Stromal cell of bone marrow (primary cell): Measurements from ENCODE around the gene NCEH1.
"Not testable (repeated sequence)": the region's sequence is repeated elsewhere in the genome, so short reads cannot be mapped to it uniquely, and the experiment has no call there.

Experiments
- DNase-seq: peaks from one replicate; pipeline ENCODE4 v3.0.0-alpha.2; 2012; ENCODE audit warnings: low read depth

The NCEH1 gene

DNA sequence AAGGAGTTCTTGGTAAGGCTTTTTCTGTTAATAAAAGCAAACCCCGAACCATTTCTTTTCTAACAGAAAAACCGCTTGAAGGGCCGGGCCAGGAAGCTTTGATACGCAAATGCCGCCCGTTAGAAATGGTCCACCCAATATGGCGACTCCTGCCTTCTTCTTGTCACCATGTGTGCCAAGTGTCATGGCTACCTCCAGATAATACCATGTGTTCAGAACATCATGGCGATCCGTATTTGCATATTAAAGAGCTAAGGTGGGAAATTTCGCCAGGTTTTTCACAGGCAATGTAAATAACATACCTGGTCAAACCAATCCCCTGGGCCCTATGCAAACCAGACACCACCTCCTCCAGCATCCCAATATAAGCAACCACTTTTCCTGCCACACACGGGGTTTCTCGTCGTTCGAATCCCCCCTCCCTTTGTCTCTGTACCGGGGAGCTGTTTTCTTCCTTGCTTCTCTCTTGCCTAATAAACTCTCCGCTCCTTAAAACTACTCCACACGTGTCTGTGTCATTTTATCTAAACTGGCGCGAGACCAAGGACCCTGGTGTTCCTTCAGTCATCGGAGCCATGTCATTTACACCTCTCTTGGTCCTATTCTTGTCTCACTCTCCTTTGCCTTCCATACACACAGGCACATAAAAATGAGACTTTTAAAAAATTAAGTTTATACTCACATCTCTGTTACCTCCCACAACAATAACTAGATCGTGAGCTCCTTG is 34.5 kb downstream of the NCEH1 start:
- no peak for DNase-seq

DNA sequence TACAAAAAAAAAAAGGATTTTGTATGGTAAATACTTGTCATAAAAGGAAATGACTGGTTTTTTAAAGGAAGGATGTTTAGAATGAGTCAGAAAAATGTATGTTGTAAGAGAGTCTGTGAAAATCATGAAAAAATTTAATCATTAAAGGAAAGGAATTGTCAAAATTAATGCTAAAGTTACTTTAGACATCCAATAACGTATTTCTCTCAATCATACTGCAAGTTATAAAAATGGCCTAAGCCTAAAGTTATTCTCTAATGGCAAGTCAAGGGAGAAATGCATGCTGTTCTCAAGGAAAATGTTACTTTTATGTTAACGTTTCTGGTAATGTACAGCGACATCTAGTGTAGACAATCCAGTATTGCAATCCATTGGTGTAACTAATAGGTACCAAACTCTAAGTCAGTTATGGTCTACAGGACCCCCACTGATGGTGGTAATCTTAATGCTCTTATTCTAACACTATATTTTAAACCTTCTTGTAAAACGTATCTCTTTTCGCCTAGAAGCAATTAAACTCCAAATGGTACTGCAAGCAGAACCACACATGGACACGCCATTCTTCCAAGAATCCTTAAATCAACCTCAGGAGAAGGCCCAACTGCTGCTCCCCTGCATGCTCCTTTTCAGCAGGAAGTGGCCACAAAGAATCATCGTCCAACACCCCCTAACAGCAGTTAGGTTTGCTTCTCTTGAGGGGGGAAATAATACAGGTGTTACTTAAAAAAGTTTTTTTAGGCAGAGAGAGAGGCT is 35.2 kb downstream of the NCEH1 start:
- DNase-seq = no peak

DNA sequence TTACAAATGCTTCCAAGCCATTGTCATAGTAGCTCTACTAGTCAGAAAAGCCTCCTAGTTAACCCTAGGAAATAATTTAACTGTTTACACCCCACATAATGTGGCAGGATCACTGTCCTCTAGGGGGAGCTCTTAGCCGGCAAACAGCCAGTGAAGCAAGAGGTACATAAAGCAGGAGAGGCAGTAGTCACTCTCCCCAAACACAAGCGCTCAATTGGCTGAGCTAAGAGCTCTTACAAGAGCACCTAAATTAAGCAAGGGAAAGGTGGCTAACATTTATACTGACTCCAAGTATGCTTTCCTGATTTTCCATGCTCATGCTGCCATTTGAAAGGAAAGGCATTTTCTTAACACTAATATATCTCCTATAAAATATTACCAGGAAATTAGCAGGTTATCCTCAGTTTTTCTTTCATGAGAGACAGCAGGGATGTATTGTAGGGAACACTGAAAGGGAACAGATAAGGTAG is 37.6 kb downstream of the NCEH1 start:
- DNase-seq = peak; percentile 49

DNA sequence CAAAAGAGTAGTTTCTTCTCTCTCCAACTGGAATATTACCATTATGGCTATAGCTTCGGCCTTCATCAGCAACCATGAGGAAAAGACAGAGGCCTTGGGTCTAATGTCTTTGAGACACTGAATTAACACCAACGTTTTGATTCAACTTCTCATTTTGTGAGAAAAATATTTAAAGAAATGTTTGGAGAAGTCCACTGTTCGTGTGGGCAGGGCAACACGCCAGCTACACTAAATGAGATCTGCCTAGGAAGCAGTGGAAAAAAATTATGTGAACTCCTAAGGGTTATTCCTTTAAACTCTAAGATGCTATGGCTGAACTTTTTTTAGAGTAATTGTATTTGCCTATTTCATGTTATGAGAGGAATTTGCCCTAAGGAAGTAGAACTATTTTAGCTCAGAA is 41.8 kb downstream of the NCEH1 start:
- no peak for DNase-seq

DNA sequence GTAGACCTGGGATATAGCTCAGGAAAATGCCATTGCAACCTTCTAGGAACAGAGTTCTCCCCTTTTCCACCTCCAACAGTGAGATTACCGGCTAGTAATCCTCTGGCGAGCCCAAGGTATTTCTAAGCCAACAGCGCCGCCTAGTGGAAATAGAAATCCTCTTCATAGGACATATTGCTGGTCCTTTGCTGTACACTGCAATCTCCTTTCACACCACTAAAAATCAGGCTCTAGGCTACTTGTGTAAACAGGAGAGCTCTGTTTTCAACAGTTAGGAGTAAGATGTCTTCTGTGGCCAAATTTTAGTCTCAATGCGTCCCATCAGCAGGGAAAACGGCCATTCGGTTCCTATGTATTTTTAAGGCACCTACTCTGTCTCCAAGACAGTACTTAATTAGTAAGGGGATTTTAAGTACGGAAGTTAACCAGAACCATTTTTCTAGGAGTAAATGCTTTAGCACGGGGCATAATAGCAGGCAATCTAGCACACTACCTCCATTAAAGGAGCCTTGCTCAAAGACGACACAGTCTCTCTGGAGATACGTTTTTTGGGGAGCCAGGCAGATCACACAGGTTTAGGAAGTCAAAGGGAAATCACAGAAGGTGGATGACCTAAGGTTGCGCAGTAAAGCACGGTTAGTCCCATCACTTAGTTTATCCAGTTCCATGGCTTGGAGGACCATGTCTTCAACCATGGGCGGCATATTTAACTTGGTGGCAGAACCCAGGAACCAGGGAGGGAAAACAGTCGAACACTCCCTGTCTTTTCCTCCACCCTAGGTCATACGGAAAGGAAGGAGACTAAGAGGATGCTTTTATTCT is 43.8 kb downstream of the NCEH1 start:
- peak; percentile 68 for DNase-seq

DNA sequence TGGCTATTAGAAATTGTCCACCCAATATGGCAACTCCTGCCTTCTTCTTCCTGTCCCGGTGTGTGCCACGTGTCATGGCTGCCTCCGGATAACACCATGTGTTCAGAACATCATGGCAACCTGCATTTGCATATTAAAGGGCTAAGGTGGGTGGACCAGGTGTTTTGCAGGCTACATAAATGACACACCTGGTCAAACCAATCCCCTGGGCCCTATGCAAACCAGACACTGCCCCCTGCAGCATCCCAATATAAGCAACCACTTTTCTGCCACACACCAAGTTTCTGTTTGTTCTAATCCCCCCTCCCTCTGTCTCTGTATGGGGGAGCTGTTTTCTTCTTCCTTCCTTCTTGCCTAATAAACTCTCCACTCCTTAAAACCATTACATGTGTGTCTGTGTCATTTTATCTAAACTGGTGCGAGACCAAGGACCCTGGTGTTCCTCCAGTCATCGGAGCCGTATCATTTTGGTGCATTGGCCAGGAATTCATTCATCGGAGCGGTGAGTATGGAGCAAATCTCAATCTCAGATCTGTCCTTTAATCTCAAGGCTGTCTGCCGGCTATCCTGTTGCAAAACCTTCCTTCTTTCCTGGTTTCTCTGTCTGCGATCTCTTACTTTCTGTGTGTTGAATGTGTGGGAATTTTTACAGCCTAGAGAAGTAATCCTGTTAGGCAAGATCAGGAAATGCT is 44.5 kb downstream of the NCEH1 start:
- DNase-seq = no peak

DNA sequence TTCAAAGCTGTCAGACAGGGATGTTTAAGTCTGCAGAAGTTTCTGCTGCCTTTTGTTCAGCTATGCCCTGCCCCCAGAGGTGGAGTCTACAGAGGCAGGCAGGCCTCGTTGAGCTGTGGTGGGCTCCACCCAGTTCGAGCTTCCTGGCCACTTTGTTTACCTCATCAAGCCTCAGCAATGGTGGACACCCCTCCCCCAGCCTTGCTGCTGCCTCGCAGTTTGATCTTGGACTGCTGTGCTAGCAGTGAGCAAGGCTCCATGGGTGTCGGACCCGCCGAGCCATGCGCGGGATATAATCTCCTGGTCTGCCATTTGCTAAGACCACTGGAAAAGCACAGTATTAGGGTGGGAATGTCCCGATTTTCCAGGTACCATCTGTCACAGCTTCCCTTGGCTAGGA is 45.4 kb downstream of the NCEH1 start:
- not testable (repeated sequence) for DNase-seq

DNA sequence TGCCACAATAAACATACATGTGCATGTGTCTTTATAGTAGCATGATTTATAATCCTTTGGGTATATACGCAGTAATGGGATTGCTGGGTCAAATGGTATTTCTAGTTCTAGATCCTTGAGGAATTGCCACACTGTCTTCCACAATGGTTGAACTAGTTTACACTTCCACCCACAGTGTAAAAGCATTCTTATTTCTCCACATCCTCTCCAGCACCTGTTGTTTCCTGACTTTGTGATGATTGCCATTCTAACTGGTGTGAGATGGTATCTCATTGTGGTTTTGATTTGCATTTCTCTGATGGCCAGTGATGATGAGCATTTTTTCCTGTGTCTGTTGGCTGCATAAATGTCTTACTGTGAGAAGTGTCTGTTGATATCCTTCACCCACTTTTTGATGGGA is 50.4 kb downstream of the NCEH1 start:
- DNase-seq = not testable (repeated sequence)

DNA sequence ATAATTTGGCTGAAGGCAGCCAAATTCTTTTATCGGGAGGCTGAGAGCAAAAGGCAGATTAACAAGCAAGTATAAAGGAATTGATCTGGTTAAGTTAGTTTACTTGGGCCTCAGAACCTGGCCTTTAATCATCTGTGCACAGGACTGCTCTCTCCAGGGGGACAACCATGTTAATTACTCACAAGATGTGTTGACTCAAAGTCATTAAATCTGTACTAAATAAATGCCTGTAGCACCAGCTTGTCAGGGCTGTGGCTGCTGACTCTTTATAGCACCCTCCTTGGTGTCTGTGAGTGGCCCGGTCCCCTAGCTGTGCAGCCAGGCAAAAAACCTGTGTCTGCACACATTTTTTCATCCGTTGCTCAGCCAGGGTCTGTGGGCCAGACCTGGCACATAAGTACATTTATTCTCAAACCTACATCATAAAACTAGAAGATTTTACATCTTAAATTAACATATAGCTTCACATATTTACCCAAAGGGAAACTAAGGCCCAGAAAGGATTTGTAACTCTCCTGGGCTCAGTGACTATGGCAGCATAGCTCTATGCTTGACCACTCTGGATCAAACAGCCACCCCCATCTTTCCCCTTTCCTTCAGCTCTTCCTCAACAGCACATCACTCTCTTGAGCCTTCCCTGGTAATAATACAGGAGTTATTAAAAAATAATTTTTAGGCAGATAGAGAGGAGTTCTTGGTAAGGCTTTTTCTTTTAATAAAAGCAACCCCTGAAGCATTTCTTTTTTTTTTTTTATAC is 51.4 kb downstream of the NCEH1 start:
- no peak for DNase-seq

DNA sequence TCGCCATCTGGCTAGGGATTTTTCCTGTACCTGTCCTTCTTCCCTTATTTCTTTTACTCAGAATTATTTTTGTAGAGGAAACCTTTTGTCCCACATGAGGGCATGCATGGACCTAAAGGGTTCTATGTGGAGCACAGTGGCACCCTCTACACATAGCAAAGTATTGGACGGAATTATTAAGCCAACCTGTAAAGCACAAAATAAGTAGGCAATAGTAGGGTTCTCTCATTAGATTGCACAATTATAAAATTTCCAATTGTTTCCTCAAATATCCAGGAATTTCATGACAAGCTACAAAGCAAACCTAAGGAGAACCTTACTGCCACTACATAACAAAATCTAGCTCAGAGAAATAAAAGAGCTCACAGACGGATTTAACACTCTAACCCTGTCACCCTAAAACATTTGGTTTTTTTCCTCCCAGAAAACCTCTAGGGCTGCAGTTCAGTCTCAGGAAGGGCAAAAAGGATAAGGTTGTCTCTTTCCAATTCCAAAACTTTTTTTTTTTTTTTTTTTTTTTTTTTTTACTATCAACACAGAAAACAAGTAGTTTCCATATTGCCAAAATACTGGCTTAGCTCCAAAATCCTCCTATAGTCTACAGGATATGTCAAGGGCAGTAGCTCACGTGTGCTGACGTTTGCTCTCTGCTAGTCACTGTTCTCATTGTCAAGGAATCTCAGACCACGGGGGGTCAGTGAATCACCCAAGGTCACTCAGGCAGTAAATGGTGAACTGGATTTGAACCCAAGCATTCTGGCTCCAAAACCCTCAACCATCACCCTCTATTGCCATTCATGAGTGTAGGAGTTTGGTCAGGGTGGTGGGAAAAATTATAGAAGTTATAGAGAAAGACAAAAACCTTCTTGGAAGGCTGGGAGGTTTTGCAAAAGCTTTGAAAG is 52.3 kb downstream of the NCEH1 start:
- DNase-seq = peak; percentile 90

DNA sequence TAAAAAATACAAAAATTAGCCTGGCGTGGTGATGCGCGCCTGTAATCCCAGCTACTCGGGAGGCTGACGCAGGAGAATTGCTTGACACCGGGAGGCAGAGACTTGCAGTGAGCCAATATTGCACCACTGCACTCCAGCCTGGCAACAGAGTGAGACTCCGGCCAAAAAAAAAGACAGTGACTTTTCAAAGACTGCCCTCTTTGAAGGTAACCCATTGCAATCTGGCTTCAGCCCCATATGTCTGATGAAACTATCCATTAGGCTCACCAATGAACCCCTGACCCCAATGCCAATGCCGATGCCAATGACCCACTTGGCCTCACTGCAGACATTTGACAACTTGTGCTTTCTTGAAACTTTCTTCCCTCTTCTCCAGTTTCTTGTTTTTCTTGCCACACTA is 54.3 kb downstream of the NCEH1 start:
- no peak for DNase-seq

DNA sequence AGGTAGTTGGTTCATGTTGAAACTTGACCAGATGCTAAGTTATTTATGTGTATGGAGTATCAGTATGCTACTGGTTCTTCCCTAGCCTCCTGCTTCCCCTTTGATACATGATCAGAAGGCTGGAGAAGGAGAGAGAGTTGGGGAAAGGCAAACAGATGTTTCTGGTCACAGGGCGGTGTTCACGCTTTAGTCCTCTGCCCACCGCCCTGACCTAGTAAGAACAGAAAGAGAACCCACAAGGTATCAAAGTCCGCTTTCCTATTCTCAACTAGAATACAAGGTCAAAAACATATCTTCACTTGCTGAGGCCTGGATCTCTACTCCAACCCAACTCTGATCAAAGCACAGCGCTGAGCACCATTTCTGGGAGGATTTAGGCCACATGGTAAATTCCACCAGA is 55.5 kb downstream of the NCEH1 start:
- DNase-seq = no peak

DNA sequence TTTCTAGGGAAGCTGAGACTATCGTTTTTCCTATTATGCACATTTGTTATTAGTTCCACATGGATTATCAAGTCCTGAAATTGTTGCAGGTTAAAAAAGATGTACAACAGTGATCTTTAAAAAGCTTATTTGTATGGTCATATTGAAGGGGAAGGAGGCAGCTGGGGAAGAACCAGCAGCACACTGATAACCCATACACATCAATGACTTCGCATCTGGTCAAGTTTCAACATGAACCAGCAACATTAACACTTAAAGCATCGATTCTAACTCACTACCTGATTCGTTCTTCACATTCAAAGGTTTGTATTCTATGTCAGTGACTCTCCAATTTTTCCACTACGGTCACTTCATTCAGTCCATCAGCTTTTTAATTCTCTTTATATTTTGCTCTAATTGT is 56.4 kb downstream of the NCEH1 start:
- DNase-seq = no peak

DNA sequence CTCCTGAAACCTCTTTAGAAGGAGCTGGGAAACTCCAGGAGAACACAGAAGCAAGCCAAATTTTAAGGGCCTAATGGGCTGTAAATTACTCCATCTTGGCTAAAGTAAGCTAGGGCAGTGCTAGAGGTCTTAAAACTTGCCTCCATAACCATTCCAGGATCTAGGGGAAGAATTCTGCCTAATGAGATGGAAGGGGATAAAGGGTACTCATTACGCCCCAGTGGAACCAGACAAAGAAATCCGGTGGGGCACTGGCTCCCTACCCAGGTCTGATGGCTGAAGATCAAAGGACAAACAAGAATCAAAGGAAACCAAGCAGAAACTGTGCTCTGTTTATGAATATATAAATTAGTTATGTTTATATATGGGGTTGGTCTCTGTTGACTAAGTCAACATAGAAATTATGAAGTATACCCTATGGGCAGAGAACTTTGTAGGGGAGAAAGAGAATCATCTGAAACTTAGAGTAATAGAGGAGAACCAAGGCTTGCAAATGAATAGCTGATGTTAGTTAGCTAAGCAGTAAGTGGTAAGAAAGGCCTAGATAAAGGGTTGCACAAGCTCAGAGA is 57.8 kb downstream of the NCEH1 start:
- DNase-seq = no peak

DNA sequence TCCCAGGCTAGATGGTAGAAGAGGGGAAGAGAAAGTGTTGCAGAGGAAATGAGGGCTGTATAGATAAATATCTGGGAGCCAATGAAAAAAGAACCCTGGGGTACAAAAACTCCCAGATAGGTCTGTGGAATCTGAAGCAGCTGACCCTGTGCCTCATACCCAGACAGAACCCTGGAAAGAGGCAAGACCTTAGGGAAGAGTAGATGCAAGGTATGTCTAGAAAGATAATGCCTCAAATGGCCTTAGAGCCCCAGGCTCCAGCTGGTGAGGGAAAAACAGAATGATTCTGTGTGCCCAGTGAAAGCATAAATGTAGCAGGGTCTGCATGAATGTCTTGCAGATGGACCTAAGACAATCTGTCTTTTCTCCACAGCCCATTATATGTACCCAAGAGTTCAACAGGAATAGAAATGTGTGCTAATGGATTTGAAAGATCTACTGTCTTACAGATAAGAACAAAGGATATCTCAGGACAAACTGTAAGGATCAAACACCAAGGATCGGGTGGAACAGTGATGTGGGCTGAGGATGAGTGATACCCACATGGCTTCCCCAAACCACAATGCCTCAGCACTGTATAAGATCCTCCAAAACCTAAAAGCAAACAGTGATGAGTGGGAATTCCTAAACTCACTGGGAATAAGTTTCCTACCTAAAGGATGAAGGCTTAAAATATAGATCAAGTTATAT is 58.8 kb downstream of the NCEH1 start:
- no peak for DNase-seq

DNA sequence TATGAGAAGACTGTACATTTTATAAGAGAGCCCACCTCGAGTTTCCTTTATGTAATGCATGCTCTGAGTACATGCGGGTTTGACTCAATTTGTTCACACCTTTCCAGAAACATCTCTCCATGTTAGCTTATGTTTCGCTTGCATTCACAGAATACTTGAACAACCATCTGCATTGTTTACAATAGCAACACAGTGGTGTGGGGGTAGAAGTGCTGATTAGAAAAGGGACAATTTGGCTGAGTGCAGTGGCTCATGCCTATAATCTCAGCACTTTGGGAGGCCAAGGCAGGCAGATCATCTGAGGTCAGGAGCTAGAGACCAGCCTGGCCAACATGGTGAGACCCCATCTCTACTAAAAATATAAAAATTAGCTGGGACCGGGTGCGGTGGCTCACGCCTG is 60.9 kb downstream of the NCEH1 start:
- no peak for DNase-seq

DNA sequence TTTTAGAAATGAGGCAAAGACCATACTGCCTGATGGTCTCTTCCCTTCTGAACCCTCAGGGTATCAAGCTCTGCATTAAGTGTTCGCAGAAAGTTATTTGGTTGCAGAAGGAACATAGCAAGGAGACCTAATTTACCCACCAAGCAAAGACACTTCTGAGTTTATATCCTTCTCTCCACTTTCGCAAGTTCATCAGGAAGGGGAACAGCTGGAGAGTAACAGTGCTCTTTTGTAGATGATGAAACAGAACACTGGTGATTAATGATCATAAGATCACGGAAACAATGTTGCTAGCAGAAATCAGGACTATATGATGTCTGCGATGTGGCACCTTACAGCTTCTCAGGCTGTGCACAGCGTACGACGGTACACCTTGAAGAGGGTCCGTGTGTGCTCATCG is 62.1 kb downstream of the NCEH1 start:
- DNase-seq = no peak

DNA sequence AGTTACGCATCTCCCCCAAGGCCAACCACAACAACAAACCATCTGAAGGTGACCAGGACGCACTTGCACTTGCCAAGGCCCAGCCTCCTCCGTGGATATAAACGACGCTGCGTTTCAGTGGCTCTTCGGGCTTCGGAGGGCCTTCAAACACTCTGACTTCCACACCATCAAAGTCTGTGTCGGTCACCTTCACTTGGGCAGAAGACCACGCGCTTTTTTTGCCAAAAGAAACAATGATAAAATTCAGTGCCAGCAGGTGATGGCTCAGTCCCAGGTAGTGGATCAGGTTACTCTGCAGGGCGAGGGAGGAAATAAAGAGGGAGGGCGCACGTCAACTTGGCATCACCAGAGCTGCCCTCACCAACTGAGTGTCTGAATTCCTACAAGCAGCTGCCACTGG is 63.0 kb downstream of the NCEH1 start:
- DNase-seq = no peak

DNA sequence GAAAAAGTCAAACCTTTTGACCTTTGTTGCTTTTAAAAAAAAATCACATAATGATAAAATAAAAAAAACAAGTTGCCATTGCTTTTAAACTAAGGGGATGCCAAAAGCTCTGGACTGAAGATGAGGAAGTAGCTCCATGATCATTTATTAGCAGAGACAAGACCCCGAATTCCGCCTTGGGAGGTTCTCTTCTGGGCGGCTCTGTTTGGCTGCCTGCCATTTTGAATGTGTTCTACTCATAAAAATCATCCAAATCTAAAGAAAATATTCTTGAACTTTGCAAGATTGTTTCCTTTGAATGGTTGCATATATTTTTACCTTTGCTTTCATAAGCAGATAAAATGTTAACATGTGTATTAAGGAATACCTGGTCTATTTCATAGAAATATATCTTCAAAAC is 63.8 kb downstream of the NCEH1 start:
- no peak for DNase-seq
